ENCODE results near the gene SHOC2. TPM values are rescaled to one million over a fixed set of nuclear protein-coding genes. Genes with fewer than 3 reads are reported as not detected.

The SHOC2 gene
- total RNA-seq, 6 experiments from 2014 or later = 48.9 to 61.1 (median 56.6) TPM

- TF ChIP-seq, protein P1, sequence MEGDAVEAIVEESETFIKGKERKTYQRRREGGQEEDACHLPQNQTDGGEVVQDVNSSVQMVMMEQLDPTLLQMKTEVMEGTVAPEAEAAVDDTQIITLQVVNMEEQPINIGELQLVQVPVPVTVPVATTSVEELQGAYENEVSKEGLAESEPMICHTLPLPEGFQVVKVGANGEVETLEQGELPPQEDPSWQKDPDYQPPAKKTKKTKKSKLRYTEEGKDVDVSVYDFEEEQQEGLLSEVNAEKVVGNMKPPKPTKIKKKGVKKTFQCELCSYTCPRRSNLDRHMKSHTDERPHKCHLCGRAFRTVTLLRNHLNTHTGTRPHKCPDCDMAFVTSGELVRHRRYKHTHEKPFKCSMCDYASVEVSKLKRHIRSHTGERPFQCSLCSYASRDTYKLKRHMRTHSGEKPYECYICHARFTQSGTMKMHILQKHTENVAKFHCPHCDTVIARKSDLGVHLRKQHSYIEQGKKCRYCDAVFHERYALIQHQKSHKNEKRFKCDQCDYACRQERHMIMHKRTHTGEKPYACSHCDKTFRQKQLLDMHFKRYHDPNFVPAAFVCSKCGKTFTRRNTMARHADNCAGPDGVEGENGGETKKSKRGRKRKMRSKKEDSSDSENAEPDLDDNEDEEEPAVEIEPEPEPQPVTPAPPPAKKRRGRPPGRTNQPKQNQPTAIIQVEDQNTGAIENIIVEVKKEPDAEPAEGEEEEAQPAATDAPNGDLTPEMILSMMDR (IDR thresholded peaks at IDR 0.05) = no peak
- H3K36me3 Mint-ChIP-seq (ENCODE audit: low read depth) = peaks cover 9% of the 10 kb centered on the region; the same call in 1 of the 2 replicates
- DNase-seq = no peak
- no peak overlapping the region for H3K27ac Mint-ChIP-seq
- no peaks in the 10 kb centered on the region for H3K27me3 Mint-ChIP-seq (ENCODE audit: insufficient read depth)
- peaks cover 18% of the 10 kb centered on the region for H3K4me1 Mint-ChIP-seq (ENCODE audit: low read depth)
- H3K9me3 Mint-ChIP-seq = no peaks in the 10 kb centered on the region
- no peak overlapping the region for H3K4me3 Mint-ChIP-seq
These were observed 26.7 kb upstream of the SHOC2 start for GRCh38 chr10:110892602-110893288.

- Mint-ChIP-seq H3K27ac (no peak overlapping the region), H3K4me1 (ENCODE audit: low read depth) (peaks cover 27% of the 10 kb centered on the region), H3K27me3 (ENCODE audit: insufficient read depth) (no peaks in the 10 kb centered on the region), H3K9me3 (no peaks in the 10 kb centered on the region), H3K4me3 (no peak overlapping the region), H3K36me3 (ENCODE audit: low read depth) (peaks cover 14% of the 10 kb centered on the region; the same call in 1 of the 2 replicates)
- TF ChIP-seq, protein P1 (IDR thresholded peaks at IDR 0.05) = peak; percentile 84
- peak; percentile 48 for DNase-seq
These were observed 25.7 kb upstream of the SHOC2 start for GRCh38 chr10:110893559-110894179.

GRCh38 chr10:110897184-110897583, 22.2 kb upstream of the SHOC2 start:
- Mint-ChIP-seq H3K27me3 (ENCODE audit: insufficient read depth) (no peaks in the 10 kb centered on the region), H3K27ac (no peak overlapping the region), H3K4me3 (no peak overlapping the region), H3K4me1 (ENCODE audit: low read depth) (peaks cover 29% of the 10 kb centered on the region), H3K36me3 (ENCODE audit: low read depth) (peaks cover 17% of the 10 kb centered on the region; the same call in 1 of the 2 replicates), H3K9me3 (no peaks in the 10 kb centered on the region)
- TF ChIP-seq, protein P1 (IDR thresholded peaks at IDR 0.05) = no peak
- no peak for DNase-seq

DNA sequence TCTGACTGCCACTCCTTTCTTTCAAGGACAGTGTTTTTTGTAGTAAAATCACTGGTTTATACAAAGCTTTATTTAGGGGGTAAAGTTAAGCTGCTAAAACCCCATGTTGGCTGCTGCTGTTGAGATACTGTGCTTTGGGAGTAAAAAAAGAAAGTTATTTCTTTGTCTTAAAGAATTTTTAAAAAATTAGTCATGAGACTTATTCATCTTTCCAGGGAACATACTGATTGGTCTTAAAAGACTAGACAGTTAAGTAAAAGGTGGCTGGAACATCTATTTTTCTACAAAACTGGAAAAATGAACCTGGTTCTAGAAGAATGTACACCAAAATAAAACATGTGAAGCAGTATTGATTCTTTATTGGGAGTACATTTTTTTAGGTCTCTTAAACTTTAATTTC, 21.0 kb upstream of the SHOC2 start:
- TF ChIP-seq, protein P1 (IDR thresholded peaks at IDR 0.05) = no peak
- H3K27ac Mint-ChIP-seq = peak overlapping the region; percentile 46; the same call in 1 of the 2 replicates
- DNase-seq = no peak
- H3K9me3 Mint-ChIP-seq = no peaks in the 10 kb centered on the region
- H3K4me3 Mint-ChIP-seq = peak overlapping the region; percentile 30; the same call in 1 of the 2 replicates
- peaks cover 17% of the 10 kb centered on the region; the same call in 1 of the 2 replicates for H3K36me3 Mint-ChIP-seq (ENCODE audit: low read depth)
- peaks cover 1% of the 10 kb centered on the region; the same call in 1 of the 2 replicates for H3K27me3 Mint-ChIP-seq (ENCODE audit: insufficient read depth)
- H3K4me1 Mint-ChIP-seq (ENCODE audit: low read depth) = peaks cover 39% of the 10 kb centered on the region

DNA sequence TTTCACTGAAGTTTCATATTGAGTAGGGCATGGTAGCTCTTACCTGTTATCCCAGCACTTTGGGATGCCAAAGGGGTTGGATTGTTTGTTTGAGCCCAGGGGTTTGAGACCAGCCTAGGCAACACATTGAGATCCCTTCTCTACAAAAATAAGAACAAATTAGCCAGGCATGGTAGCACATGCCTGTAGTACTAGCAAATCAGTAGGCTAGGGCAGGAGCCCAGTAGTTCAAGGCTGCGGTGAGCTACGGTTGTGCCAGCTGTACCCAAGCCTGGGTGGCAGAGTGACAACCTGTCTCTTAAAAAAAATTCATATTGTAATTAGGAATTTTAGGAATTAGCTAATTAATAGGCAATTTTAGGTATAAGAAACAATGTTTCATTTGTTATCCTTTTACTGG, 18.4 kb upstream of the SHOC2 start:
- H3K27ac Mint-ChIP-seq = no peak overlapping the region
- DNase-seq = no peak
- peaks cover 23% of the 10 kb centered on the region for H3K36me3 Mint-ChIP-seq (ENCODE audit: low read depth)
- TF ChIP-seq, protein P1 (IDR thresholded peaks at IDR 0.05) = no peak
- no peak overlapping the region for H3K4me3 Mint-ChIP-seq
- peaks cover 48% of the 10 kb centered on the region for H3K4me1 Mint-ChIP-seq (ENCODE audit: low read depth)
- H3K27me3 Mint-ChIP-seq (ENCODE audit: insufficient read depth) = peaks cover 1% of the 10 kb centered on the region; the same call in 1 of the 2 replicates
- H3K9me3 Mint-ChIP-seq = no peaks in the 10 kb centered on the region

Data from HFFc6 (cell line).